Body of pancreas (tissue), 4 donors: ENCODE results near the gene ALX3.

Experiments used
- POLR2A ChIP-seq, 3 donors: fragments of 450-650 bp; IDR thresholded peaks; one replicate each; pipeline ENCODE4 v1.6.1; 2016; ENCODE audit warnings: antibody characterized with exemption in 3 of 3, mild to moderate bottlenecking in 2 of 3
- TF ChIP-seq, protein P1 (sequence below), 7 experiments: fragments of 450-650 bp in 4 of 7; fragments of 200-600 bp in 3 of 7; sonication (generic) in 3 of 7; IDR thresholded peaks; one replicate each; pipeline ENCODE4 v1.5.1; 2016 to 2019; ENCODE audit warnings: antibody characterized with exemption in 7 of 7

DNA sequence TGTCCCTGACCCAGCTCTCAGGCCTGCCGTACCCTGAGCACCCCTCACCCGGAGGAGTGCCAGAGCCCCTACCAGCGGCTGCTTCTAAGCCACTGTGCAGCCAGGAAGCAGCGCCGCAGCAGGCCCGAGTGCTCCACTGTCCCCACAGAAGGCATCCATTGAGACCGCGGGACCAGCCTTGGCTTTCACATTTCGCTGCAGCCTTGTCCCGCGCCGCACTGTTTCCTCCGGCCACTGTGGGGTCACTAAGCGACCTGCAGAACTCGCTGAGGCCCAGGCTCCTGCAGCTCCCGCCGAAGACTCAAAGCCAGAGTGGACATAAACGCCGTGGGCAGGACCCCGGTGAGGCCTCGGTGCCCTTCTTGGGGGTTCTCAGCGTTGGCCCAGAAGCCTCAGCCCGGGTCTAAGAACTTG is 3.0 kb downstream of the ALX3 start:
- TF ChIP-seq POLR2A (IDR thresholded peaks at IDR 0.05) = no peak
- TF ChIP-seq, protein P1, sequence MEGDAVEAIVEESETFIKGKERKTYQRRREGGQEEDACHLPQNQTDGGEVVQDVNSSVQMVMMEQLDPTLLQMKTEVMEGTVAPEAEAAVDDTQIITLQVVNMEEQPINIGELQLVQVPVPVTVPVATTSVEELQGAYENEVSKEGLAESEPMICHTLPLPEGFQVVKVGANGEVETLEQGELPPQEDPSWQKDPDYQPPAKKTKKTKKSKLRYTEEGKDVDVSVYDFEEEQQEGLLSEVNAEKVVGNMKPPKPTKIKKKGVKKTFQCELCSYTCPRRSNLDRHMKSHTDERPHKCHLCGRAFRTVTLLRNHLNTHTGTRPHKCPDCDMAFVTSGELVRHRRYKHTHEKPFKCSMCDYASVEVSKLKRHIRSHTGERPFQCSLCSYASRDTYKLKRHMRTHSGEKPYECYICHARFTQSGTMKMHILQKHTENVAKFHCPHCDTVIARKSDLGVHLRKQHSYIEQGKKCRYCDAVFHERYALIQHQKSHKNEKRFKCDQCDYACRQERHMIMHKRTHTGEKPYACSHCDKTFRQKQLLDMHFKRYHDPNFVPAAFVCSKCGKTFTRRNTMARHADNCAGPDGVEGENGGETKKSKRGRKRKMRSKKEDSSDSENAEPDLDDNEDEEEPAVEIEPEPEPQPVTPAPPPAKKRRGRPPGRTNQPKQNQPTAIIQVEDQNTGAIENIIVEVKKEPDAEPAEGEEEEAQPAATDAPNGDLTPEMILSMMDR (IDR thresholded peaks at IDR 0.05) = no peak
